Stimulated activated CD8-positive, alpha-beta memory T cell treated with anti-CD3 and anti-CD28 coated beads, Interleukin-12 subunit alpha, Interleukin-12 subunit beta, amount 100 ng/mL, for 24 hours (primary cell): ENCODE measurements around the gene TCF19.

Experiments
- DNase-seq: peaks from one replicate; pipeline ENCODE4 v3.0.0-alpha.2; 2020; ENCODE audit errors: extremely low read depth

TCF19 gene

DNA sequence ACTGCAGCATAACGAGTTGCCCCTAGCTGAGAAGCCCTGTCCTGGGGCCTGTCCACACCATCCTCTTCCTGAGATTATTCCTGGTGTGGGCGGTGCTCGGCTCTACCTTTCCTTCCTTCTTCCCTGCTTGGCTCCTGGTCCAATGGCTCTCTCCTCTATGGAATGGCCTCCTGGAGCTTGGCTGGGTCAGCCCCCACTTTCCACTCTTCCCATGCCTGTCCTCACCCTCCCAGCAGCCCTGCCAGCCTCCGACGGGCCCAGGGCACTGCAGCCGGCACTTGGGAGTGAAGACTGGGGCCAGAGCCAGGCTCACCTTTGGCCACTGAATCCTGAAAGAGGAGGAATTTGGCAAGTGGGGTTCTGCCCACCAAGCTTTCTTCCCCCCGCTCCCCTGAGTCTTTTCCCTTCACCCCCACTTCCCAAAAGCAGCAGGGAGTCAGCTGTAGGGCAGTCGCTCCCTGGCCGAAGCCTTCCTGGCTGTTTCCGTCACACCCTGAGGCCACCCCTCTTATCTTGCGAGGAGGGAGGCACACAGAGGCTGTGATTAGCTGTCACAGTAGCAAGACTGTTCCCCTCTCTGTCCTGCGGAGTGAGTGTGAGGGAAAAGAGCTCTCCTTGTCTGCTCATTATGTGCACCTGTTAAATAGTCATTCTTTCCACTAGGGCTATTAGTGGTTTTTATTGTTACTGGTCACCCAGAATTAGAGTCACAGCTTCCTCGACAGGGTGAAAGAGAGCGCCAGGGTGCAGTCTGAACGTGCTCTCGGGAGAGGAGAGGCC, 31.8 kb upstream of the TCF19 start:
- no peak for DNase-seq

DNA sequence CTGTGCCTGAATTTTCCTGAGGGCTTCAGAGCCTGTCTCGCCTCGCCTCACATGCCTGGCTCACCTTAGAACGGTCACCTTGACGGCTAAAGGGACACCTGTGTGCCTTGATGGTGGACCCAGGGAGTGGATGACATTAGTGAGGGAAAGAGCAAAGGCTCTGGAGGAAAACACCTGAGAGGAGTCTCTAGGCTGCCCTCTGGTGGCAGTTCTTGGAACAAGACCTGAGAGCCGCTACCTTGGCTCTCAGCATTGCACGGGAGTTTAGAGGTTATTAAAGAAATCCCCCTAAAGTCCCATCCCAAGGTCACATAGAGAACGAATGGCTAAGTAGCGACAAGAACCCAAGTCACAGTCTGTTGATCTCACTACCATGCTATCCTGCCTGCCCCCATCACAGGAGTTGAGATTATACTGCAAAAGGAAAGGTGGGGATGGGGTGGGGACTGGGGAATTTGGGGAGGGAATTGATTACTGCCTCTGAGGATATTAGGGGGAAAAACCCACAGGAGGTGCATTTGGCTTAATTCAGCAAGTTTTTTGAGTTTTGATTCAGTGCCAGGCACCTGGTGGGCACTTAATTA, 30.2 kb upstream of the TCF19 start:
- DNase-seq, result no peak

- DNase-seq, result no peak
Measured at GRCh38 chr6:31129130-31129529, 29.3 kb upstream of the TCF19 start.

GRCh38 chr6:31130751-31131150, 27.6 kb upstream of the TCF19 start:
- DNase-seq, result no peak

DNA sequence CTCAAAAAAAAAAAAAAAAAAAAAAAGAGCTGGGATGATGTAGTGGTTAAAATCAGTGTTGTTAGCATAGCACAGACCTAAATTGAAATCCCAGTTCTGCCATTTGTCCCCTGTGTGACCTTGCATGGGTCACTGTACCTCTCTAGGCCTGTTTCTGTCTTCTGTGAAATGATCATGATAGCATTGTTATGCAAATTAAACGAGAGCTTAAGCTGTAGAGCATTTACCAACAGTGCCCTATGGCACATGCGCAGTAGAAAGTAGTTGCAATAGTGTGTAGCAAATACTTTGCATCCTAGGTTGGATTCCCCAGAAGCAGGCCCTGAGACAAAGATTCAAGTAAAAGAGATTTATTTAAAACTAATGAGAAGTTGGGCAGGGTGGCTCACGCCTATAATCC, 26.8 kb upstream of the TCF19 start:
- DNase-seq, result no peak

DNA sequence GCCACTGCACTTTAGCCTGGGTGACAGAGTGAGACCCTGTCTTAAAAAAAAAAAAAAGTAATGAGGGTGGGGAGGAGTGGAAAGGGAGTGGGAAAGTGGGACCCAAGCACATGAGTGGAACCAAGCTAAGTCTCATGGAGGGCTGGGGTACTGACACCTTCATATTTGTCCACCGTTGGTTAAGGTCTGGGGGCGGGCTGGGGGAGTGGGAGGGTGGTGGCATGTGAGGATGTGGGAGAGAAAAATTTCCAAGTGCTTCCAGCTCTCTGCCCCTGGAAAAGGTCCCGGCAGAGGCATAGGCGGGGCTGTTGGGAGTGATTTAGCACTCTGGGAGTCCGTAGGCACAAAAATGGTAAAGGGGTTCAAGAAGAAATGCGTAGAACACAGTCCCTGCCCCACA, 25.6 kb upstream of the TCF19 start:
- no peak for DNase-seq

- DNase-seq, result no peak
Measured at GRCh38 chr6:31135710-31136109, 22.7 kb upstream of the TCF19 start.

- no peak for DNase-seq
Measured at GRCh38 chr6:31138982-31139381, 19.4 kb upstream of the TCF19 start, which contains the start of gene PSORS1C2. TSS of gene PSORS1C2 (minus strand) at chr6:31139066. CDS start at chr6:31139026, 40 bp downstream.

DNA sequence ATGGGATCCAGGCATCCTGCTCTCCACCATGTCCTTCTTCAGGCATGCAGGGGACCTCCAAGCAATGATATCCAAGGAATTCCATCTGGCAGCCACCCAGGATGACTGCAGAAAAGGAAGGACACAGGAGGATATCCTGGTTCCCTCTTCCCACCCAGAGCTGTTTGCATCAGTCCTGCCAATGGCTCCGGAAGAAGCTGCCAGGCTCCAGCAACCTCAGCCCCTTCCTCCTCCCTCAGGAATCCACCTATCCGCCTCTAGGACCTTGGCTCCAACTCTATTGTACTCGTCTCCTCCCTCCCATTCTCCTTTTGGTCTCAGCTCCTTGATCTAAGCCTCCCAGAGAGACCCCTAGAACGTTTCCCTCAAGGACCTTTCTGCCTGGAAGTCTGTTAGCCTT, 18.8 kb upstream of the TCF19 start:
- DNase-seq, result no peak

DNA sequence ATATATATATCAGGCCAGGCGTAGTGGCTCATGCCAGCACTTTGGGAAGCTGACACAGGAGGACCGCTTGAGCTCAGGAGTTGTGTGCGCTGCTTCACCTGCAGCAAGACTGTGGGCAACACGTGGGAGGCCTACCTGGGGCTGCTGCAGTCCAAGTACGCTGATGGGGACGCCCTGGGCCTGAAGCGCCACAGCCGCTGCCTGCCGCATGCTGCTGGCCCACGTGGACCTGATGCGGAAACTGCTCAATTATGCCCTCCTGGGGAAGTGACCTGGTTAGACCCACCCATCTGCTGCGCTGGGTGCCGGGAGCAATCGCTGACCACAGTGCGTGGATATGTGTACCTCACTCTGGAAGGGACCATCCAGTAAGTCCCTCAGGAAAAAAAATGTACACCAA, 17.7 kb upstream of the TCF19 start:
- no peak for DNase-seq

DNA sequence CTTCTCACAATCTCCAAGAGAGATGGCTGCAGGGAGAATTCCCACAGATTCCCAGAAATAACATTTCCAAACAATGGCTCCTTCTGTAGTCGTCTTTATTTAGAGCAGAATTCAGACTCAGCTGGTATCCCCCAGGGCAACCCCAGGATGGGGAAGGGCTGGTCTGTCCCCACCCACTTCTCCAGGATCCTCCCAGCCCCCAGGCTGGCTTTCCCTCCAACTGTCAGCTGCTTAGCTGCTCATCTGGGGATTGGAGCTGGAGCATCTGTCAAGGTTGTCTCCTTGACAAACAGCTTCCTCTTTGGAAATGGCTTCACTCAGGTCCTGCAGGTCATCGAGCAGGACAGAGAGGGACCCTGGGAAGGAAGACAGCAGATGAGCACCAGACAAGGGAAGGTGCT, 16.0 kb upstream of the TCF19 start:
- DNase-seq, result no peak

DNA sequence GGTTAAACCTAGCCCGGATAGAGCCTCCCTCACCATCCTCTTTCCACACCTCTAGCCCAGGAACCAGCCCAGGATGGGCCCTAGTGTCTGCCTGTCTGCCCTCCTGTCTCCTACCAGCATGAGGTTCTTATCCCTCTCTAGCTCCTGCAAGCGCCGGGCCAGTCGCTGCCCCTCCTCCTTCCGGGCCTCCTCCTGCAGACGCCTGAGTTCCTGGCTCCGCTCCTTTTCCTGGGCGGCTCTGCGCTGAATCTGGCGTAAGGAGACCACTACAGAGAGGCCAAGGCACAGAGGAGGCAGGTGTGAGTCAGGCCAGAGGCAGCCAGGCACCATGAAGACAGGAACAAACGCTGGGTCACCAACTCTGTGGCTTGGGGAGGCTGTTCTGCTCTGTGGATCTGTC, 15.2 kb upstream of the TCF19 start:
- no peak for DNase-seq

DNA sequence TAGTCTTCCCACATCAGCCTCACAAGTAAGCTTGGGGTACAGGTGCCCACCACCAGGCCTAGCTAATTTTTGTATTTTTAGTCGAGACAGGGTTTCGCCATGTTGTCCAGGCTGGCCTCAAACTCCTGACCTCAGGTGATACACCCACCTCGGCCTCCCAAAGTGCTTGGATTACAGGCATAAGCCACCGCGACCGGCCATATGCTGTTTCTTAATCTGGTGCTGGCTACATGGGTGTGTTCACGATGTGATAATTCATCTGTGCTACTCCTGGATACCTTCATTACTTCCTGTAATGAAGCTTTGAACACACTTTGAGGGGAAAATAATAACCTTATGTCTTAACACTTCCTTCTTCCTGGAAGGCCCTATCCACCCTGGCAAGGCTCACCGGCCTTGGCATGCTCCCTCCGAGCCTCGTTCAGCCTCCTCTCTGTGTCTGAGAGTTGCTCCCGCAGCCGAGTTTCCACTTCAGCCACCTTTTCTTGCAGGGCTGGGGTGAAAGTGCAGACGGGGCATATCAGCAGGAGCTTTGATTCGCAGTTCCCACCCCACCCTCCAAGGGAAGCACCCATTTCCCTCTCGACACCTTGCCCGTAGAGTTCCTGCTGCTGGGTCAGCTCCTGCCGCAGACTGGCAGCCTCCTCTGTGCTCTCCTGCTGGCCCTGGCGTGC, 14.0 kb upstream of the TCF19 start:
- DNase-seq, result no peak

DNA sequence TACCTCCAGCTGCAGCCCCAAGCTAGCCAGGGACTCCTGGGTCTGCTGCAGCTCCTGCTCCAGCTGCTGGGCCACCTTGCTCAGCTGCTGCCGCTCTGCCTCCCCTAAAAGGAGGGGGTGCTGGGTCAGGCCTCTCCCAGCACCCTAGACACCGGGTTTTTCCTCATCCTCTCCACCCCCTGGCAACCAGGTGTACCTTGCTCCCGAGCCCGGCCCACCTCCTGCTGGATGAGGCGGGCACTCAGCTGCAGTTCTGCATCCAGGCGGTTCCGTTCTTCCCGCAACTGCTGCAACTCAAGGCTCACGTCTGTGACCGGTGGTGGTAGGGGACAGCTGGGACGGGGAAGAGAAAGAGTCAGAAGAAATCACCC, 13.4 kb upstream of the TCF19 start:
- no peak for DNase-seq

- no peak for DNase-seq
Measured at GRCh38 chr6:31145386-31145785, 13.0 kb upstream of the TCF19 start.

- DNase-seq, result no peak
Measured at GRCh38 chr6:31149827-31150447, 8.5 kb upstream of the TCF19 start.

- DNase-seq, result no peak
Measured at GRCh38 chr6:31152781-31153180, 5.6 kb upstream of the TCF19 start.

GRCh38 chr6:31154436-31154835, 4.0 kb upstream of the TCF19 start:
- DNase-seq, result no peak

GRCh38 chr6:31156641-31157040, 1.7 kb upstream of the TCF19 start:
- DNase-seq, result no peak

GRCh38 chr6:31157513-31158139, 763 bp upstream of the TCF19 start, which contains the start of gene CCHCR1:
TSS of gene CCHCR1 (minus strand) at chr6:31157802. CDS start at chr6:31157600, 202 bp downstream.
- DNase-seq, result no peak

GRCh38 chr6:31158863-31159855, 770 bp downstream of the TCF19 start:
- no peak for DNase-seq
